Renal cortex interstitium (tissue), 11 donors: ENCODE data around the gene TCERG1L. TPM values are rescaled to one million over a fixed set of nuclear protein-coding genes. Genes with fewer than 3 reads are reported as not detected.

ENCODE experiments used
- DNase-seq, 11 donors: peaks; one replicate each; pipeline ENCODE4 v3.0.0-alpha.2; 2013; ENCODE audit warnings: low read depth in 9 of 11, low spot score in 4 of 11; ENCODE audit errors: extremely low read depth in 1 of 11
- polyA plus RNA-seq, 3 donors: library from polyadenylated mRNA; unstranded; fragments of 120-200 nt; gene quantifications; one replicate each; pipeline ENCODE4 v1.2.1, GENCODE V29; 2013; ENCODE audit not compliant: insufficient read length in 3 of 3

TCERG1L gene
- polyA plus RNA-seq, 3 donors, result 1.1 to 2.4 (median 1.3) TPM

DNA sequence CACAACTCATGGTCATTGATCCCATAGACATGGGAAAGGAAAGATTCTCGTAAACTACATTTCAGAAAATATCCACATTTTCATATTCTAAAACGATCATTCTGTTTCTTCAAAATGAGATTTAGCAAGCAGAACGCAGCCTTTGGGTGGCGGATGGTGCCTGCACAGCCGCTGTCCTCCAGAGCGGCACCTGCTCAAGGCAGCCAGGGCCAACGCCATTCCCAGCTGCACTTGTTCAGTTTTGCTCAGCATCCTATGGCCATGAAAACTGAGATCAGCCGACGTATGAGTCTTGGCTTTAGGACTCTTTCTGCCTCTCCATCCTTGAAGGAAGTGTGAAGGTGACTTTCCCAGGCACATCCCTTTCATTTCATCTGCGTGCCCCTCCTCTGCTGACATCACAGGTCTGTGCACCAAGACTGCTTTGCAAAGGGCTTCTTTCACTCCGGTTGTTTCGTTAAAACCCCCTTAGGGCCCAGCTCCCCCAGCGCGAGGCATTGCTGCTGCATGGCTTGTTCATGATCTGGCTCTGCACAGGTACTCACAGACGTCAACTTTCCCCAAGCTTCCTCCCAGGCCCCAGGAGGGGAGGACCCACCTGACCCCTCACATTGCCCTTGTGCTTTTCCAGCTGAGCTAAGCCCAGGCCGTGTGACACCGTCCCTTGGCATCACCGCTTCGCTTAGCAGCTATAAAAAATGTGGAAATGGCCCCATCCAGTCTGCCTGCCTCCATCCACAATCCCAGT, 37.2 kb downstream of the TCERG1L start:
- DNase-seq, result no peak

DNA sequence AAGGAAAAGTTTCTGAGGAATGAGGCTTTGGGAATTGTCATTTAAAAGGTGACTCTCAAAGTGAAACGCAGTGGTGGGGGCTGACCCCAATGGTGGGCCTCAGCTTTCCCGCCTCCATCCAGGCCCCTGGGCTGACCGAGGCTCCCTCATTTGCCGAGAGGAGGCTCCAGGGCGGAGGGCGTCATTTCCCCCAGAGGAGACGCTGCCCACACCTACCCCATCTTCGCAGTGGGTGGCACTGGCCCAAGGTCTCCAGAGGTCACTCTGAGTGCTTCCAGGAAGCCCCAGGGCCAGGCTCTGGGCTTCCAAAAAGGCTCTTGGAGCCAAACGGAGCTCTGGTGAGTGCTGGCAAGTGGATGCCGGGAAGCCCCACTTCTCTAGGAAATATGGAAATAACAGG, 38.0 kb downstream of the TCERG1L start:
- no peak for DNase-seq

DNA sequence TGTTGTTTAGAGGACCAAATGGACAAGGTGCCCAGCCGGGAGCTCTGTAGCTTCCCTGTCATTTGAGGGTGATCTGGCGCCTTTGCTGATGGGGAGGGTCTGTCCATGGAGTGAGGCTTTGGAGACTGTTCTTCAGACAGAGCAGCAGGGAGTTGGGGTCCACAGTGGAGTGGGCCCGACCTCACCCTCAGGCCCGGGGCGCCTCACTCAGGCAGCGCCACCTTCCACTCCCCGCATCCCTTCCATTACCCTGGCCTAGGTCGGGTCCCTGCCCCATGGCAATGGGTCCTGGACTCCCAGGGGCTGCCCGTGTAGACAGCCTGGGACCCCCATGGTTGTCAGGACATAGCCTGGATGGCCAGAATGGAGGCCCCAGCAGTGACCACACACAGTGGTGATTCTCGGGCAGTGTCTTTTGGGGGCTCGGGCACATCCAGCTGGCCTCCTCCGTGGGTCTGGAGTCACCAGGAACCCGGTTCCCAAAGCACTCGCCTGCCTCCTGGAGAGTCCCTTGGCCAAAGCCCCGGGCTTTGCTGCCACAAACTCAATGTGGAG, 38.5 kb downstream of the TCERG1L start:
- no peak for DNase-seq

DNA sequence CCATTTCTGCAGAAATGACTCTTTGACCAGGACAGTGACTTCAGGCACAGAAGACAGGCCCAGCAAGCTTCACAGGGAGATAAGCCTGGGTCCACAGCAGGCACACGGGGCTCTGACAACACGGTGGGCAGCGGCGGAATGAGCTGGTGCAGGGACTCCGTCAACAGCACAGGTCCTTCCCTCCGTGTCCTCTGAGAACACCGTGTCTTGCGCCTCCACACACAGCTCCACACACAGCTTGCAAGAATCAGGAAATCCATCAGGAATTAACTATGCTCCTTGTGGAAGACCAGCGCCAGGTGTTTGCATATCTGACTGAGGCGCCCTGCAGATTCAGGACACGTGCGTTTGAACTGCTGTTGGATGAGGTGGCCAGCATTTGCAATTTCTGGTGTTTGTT, 39.6 kb downstream of the TCERG1L start:
- DNase-seq, result no peak

DNA sequence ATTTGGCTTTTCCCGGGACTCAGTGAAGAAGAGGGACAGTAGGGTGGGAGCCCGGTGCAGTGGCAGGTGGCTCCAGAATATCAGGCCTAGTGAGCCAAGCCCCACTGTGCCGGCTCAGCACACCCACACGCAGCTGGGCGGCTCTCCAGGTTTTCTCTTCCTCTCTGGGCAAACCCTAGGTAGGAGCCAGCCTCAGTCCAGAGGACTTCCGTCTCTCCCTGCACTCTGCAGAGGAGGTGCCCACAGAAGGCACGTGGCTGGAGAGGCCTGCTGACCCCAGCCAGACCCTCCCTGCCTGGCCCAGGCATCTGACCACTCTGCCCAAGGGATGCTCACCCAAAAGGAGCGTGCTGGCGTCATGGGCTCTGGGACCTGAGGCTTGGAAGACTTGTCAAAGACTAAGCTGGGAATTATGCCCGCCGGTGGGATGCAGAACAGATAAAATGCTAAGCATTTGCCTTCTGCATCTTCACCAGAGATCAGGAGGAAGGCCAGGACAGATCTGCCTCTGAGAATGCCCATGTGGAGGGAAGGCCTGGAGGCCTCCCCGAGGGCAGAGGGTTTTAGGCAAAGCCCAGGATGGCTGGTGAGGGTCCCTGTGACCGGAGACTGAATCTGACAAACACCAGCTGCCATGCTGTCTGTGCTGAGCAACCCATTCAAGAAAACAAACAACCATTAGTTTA, 40.2 kb downstream of the TCERG1L start:
- DNase-seq, result no peak

DNA sequence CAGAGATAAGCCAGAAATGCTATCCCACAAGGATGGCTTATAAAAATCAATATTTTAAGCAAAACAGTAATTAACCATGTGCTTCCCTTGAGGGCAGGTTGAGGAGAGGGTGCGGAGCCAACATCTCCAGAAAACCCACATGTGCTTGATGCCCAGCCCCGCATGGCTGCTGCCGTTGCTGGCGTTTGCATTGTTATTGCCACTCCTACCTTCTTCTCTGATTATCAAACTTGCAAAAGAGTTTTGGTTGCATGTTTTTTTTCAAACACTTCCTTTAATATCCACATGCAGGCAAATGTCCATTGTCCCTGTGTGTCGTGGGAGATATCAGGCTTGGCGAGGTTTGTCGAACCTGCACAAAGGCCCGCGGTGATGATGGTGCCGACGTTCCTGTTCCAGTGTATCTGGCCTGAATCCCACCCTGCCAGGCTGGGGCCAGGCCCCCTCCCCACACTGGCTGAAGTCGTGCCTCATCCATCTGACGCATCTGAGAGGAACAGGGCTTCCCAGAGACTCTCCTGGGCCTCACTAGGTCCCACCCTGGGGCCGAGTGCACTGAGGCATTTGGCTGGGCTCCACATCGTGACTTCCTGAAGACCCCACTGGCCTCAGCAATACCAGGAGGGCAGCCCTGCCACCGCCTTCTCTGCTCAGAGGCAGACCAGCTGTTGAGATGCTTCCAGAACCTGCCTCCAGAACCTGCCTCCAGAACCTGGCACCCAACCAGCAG, 40.9 kb downstream of the TCERG1L start:
- DNase-seq, result no peak

DNA sequence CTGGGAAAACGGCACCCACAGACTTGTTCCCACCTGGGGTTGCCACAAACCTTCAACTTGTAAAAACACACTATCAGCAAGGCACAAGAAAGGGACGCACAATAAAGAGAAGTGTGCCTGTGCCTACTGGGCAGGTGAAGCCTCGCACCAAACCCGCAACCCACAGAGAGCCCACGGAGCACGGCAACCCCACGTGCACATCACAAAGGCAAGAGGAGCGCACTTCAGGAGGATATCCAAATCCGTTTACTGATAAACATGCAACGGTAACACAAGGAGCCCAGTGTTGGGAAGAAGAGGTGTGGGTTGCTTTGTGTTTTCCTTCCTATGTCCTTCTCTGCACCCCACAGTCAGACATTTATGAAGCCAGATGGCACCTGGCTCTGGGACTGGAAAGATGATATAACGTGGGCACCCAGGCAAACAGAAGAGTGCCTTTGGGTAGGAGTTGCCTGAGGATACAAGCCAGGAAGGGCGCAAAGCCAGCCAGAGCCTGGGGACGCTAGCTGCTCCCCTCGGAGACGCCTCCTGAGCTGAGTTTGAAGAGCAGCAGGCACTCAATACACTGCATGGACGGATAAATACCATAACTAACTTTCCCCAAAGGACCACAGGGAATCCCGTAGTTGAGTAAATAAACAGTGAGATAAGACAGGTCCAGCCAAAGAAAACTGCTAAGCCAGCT, 41.6 kb downstream of the TCERG1L start:
- DNase-seq, result no peak

DNA sequence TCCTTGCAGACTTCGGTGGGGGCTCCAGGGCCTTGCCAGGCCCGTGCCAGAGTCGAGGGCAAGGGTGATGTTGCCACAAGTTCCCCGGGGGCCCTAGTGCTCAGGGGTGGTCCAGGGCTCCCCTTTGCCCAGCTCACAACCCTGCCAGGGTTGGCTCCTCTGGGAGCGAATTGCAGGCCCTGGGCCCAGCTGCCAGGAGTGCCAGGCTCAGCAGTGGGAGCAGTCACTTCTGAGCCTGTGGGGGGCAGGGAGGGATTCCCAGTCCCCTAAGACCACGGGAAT, 43.8 kb downstream of the TCERG1L start:
- DNase-seq, result no peak

DNA sequence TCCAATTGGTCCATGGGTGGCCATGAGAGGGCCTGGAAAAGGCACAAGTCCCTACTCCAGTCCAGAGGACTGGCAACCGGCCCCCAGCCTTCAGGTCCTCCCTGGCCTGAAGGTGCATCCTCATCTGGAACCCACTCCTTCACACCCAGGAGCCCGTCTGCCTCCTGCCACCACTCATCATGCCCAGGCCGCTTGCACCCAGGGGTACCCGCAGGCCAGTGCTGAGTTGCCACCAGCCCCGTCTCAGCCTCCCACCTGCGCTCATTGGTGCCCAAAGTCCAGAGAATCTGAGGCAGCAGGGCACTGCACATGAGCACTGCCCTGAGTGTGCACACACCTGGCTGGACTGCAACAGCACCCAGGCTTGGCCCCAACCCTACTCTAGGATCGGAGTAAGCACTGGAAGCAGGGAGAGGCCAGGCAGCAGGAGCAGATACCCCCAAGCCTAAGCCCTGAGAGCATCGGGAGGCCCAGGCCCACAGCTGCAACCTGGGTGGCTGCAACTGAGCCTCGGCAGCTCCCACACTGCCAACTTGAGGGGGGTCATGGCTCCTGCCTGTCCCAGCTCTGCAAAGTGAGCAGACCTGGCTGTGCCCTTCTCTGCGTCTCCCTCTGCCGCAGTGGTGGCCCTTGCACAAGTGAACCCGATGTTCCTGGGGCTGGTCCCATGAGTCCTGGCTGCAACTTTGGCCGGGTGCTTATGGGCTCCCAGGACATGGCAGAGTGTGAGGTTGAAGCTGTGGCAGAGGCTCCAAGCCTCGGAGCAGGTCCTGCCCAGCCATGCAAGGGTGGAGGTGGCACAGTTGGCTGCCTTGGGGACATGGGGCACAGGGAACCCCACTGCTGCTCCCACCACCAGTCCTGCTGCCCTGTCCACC, 44.3 kb downstream of the TCERG1L start:
- no peak for DNase-seq

DNA sequence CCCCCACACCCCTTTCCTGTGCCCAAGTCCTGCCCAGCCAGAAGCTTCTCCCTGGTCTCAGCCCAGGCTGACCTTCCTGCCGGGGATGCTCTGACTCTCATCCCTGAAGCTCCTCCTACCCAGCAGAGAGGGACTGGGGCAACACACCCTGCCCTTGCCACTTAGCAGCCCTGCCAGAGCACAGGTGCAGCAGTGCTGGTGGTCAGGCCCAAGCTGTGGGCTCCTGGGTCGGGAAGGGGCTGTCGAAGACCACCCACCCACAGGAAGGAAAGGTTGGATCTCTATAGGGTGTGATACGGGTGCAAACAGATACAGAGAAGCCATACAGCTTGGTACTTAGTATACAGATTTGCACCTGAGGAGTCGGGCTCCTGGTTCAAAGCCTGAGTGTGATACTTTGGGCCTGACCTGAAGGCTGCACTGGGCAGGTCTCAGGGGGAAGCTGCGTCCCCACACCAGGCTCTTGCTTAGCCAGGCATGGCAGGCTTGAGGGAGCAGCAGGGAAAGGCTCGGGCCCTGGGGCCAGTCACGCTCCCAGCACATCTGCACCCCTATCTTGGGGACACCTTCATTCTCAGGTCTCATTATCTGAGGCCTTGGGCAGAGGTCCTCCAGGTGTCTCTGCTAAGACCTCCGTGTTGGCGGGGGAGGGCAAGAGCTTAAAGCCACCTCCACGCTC, 47.3 kb downstream of the TCERG1L start:
- no peak for DNase-seq

DNA sequence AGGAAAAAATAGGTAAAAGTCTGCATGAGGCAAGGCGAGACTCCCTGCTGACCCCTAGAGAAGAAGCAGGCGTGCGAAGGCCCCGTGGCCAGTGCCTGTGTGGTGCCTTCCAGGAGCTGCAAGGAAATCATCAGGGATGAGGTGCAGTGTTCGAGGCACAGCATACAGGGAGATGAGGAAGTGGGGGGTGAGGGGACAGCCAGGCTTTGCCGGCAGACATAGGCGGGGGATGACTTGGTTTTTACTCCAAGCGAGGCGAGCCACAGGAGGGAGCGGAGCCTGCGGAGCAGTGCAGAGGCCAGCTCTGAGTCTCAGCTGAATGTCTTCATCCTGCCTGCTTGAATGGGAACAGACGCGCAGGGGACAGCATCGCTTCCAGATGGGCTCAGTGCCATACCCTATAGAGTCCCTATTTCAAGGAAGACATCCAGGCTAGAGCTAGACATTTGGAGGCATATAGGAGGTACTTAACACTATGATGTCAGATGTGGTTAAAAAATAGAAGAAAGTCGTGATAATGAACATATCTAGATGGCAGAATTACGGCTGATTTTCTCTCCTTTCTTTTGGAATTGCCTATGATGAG, 49.5 kb downstream of the TCERG1L start:
- DNase-seq, result no peak

DNA sequence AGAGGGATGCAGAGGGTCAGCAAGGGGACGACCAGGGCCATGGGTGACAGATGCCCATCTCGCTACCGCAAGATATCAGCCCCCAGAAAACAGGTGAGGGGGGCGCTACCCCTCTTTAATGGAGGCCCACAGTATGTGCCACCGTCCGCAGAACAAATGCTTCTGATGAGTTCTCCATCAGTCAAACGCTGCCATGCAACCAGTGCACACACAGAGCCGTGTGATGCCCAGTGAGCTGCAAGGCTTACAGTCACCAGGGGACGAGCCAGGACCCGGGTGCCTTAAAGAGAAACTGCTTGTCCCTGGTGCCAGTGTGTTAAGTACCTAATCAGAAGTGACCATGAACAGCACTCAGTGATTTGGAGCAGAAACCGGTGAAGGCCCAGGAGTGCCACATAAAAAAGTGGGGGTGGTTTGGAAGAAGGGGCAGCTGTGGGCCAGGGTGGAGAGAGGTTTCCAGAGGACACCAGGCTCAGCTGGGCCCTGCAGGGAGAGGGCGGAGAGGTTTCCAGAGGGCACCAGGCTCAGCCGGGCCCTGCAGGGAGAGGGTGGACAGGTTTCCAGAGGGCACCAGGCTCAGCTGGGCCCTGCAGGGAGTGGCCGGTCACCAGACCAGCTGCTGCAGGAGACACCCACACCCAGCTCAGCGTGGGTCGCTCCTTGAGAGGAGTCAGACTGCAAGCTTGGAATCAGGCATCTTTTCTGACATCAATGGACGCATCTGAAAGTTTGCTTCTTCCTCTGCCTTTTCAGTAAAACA, 50.9 kb downstream of the TCERG1L start:
- DNase-seq, result no peak

DNA sequence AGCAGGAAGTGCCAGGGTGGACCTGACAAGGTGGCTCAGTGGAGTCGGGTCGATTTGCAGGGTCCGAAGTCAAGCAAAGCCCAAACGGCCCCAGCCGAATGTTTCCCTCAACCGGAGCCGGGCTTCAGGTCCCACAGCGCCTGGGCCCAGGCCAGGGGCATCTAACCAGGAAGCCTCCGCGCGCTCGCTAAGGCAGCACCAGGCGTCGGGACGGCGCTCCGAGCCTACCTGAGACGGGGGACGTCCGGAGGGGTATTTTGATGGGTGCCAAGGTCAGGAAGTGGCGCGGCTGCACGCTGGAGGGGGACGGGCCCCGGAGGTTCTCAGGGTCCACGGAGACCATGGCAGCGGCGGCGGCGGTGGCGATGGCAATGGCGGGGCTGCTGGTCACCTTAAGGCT, 51.5 kb downstream of the TCERG1L start:
- DNase-seq, result no peak

DNA sequence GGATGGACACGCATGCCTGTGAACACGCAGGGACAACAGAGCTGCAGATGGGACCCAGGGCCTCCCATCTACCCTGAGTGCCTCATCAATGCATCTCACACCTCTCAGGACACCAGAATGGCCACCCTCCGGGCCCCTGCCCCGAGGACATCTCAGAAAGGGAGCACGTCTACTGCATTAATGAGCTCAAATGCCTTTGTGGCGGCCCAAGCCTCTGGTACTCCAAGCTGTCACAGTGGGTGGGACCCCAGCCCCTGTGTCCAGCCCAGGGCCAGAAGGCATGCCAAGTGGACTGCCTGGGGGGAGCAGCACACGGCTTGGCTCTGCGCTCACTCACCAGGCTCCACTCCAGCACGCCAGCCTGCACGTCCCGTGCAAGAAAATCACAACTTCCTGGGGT, 52.0 kb downstream of the TCERG1L start:
- DNase-seq, result no peak

DNA sequence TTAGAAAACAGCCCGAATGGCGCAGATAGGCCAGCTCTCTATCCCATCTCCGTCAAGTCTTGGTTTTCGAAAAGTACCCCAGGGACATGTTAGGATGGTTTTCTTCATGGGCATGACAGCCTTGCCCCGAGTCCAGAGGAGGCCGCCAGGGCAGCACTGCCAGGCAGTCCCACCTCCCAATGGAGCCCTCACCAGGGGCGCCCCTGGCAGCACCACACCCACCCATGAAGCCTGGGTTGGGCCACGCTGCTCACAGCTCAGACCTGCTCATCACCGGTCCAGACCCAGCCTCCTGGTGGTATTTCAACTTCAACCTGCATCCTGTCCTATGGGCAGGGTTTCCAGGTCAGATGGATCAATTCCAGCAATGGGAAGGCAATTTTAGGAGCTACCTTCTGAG, 53.3 kb downstream of the TCERG1L start:
- DNase-seq, result no peak

DNA sequence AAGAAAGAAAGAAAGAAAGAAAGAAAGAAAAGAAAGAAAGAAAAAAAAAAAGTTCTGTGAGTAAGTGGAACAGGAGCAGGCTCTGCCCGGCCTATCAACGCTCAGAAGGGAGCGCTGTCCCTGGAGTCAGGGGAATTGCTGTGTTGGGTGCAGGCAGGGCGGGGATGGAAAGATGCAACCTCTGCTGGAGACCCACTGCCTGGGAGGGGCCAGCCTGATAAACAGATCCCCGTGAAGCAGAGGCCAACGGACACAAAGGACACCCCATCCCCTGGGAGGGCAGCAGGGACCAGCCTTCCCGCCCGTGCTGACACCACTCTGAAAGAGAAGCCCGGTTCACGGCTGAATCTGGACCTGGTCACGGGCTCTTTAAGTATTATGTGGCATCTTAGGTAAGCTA, 54.5 kb downstream of the TCERG1L start:
- no peak for DNase-seq

DNA sequence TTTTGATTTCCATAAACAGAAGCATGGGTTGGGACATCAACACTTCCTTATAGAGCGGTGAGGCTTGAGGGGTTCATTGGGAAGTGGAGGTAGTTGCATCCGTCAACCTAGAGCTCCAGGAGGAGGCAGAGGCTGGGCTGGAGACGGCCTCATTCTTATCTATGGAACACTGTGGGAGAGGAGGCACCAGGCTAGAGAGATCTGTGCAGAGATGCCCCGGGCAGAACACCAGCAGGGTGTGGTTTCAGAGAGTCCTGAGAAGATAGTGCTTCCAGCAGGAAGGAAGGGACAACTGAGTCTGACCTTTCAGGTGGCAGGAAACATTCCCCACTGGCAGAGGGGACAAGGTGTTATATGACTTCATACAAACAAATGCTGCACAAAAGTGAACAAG, 56.7 kb downstream of the TCERG1L start:
- no peak for DNase-seq
